SK-N-SH treated with all-trans-retinoic acid at 6 μM for 48 hours (cell line): Measurements from ENCODE around the gene PRR7.

Experiments
- CSRNP3 ChIP-seq: fragments of 250-450 bp; sonication (Bioruptor Pico); IDR thresholded peaks from 2 replicates; pipeline ENCODE4 v1.5.1; 2021; ENCODE audit warnings: mild to moderate bottlenecking, moderate library complexity
- PATZ1 ChIP-seq: fragments of 250-450 bp; sonication (Bioruptor Pico); IDR thresholded peaks from 2 replicates; pipeline ENCODE4 v1.8.0; 2020; ENCODE audit warnings: mild to moderate bottlenecking, moderate library complexity, borderline replicate concordance
- PPARA ChIP-seq: fragments of 250-450 bp; sonication (Bioruptor Pico); IDR thresholded peaks from 2 replicates; pipeline ENCODE4 v1.5.0; 2020; ENCODE audit warnings: mild to moderate bottlenecking, borderline replicate concordance
- RARB ChIP-seq: fragments of 250-450 bp; sonication (Bioruptor Pico); IDR thresholded peaks from 2 replicates; pipeline ENCODE4 v1.8.0; 2021; ENCODE audit warnings: mild to moderate bottlenecking, moderate library complexity
- TOX ChIP-seq: fragments of 250-450 bp; sonication (Bioruptor Pico); IDR thresholded peaks from 2 replicates; pipeline ENCODE4 v1.8.0; 2021; ENCODE audit warnings: mild to moderate bottlenecking, moderate library complexity, borderline replicate concordance
- ZFP30 ChIP-seq: fragments of 450-650 bp; formaldehyde crosslinking; IDR thresholded peaks from 2 replicates; pipeline ENCODE4 v1.5.0; 2022; ENCODE audit warnings: mild to moderate bottlenecking, moderate library complexity

GRCh38 chr5:177487975-177488374 lies 41.4 kb downstream of the PRR7 start:
- TF ChIP-seq PATZ1 (CRISPR knock-in tag) (no peak), TOX (CRISPR knock-in tag) (no peak), PPARA (no peak), RARB (no peak), CSRNP3 (CRISPR knock-in tag) (no peak), ZFP30 (CRISPR knock-in tag) (no peak)
